GM12801 (cell line): Measurements from ENCODE around the gene AHCYL1.

ENCODE experiments used
- TF ChIP-seq, protein P1 (sequence below): IDR thresholded peaks from one replicate; pipeline ENCODE4 v1.5.1; 2011; ENCODE audit warnings: control low read depth; ENCODE audit not compliant: insufficient read length; ENCODE audit errors: extremely low read depth

Gene AHCYL1

DNA sequence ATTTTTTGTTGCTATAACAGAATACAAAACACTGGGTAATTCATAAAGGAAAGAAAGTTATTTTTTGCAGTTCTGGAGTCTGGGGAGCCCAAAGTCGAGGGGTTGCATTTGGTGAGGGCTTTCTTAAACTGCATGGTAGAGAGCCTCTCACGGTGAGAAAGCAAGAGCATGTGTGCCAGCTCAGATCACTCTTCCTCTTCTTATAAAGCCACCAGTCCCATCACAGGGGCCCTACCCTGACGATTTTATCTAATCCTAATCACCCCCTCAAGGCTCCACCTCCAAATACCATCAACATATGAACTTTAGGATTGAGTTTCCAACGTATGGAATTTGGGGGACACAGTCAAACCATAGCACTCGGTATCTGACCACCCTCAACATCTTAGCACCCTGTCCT is 48.9 kb downstream of the AHCYL1 start:
- TF ChIP-seq, protein P1, sequence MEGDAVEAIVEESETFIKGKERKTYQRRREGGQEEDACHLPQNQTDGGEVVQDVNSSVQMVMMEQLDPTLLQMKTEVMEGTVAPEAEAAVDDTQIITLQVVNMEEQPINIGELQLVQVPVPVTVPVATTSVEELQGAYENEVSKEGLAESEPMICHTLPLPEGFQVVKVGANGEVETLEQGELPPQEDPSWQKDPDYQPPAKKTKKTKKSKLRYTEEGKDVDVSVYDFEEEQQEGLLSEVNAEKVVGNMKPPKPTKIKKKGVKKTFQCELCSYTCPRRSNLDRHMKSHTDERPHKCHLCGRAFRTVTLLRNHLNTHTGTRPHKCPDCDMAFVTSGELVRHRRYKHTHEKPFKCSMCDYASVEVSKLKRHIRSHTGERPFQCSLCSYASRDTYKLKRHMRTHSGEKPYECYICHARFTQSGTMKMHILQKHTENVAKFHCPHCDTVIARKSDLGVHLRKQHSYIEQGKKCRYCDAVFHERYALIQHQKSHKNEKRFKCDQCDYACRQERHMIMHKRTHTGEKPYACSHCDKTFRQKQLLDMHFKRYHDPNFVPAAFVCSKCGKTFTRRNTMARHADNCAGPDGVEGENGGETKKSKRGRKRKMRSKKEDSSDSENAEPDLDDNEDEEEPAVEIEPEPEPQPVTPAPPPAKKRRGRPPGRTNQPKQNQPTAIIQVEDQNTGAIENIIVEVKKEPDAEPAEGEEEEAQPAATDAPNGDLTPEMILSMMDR = no peak

GRCh38 chr1:110034040-110034450 is 49.5 kb downstream of the AHCYL1 start:
- TF ChIP-seq, protein P1 = no peak

DNA sequence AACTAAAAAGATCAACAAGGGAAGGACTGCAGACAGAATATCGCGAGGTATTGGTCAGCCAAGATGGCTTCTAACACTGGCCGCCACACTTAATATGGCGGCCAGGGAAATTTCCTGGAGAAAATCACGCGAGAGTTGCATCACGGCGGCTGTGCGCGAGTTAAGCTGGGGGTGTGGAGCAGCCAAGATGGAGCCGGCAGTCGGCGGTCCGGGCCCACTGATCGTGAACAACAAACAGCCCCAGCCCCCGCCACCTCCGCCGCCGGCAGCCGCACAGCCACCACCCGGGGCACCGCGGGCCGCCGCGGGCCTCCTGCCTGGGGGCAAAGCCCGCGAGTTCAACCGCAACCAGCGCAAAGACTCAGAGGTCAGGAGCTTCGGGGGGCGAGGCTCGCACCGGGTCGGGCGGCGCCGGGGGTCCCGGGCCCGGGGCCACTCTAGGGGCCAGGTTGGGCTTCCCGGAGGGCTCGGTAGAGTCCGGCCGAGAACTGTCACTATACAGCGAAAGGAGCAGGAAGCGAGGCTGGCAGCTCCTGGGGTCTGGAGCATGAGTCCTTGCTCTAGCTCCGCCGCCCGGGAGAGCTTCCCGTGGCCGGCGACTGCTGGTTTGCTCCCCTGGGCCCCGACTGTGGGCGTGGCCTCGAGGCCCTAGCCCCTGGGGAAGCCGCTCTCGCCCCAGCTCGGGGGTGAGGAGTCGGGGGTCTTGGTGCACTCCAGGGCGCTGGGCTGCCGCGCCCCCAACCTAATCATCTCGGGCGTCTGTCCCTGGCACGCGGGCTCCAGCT is 50.1 kb downstream of the AHCYL1 start, which contains the start of gene STRIP1:
Gene STRIP1, plus strand, starts transcription at position 174 of the 785 bp plus-strand sequence. Its CDS starts 14 bp downstream, at position 188.
- TF ChIP-seq, protein P1 = no peak

DNA sequence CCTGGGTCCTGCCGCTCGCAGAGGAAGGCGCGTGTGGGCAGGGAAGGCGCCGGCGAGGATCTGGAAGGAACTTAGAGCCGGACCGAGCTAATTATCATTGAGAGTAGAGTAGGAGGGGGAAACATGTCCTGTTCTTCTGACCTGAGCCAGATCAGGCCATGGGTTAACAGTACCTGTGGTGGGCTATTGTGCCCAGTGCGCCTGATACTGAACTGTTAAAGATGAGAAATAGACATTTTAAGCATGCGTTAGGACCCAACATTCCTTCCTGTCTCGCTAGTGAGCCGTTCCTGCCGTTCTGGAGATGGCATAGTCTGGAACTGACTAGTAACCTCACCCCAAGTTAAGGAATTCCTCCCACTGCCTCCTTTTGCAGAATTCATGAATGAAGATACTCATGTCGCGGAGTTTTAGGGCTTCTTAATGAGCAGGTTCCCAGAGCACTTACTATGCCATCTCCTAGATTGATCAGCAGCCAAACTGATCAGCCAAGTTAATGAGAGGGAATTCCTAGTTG is 50.7 kb downstream of the AHCYL1 start:
- TF ChIP-seq, protein P1 = no peak

- TF ChIP-seq, protein P1 = no peak
Observed at GRCh38 chr1:110038271-110038670, 53.7 kb downstream of the AHCYL1 start.

GRCh38 chr1:110039641-110040040 is 55.1 kb downstream of the AHCYL1 start:
- TF ChIP-seq, protein P1 = no peak

DNA sequence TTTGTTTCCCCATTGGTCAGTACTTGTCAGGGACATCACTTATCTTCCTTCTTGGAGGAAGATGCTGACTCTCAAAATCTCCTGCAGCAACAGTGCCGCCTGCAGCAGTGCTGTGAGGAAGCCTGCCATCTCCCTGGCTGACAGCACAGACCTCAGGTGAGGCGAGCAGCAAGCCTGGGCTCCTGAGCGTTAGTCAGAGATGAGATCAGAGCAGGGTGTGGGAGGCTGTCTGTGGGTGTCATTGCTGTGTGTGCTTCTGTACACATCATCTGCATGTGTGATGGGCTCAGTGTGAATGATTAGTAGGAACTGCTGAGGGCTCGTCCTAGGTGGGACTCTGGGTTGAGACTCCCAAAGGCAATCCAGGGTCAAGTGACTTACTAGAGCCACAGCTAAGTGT is 56.0 kb downstream of the AHCYL1 start:
- TF ChIP-seq, protein P1 = no peak
